Measurements from ENCODE around the gene NFAT5.

Gene NFAT5

DNA sequence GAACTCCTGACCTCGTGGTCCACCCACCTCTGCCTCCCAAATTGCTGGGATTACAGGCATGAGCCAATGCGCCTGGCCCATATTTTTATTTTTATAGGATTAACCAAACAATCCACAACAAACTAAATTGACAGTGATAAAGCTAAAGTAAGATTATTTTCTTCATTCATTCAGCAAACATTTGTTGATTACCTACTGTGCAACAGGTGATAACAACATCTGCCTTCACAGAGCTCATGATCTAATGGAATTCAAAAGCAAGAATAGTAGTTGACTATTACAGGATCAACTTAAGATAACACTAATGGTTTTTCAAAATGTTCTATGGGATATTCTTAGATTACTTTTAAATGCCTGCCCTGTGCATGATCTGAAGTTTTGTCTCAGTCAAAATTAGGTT lies 122.8 kb downstream of the NFAT5 start:
- TF ChIP-seq, protein P1, sequence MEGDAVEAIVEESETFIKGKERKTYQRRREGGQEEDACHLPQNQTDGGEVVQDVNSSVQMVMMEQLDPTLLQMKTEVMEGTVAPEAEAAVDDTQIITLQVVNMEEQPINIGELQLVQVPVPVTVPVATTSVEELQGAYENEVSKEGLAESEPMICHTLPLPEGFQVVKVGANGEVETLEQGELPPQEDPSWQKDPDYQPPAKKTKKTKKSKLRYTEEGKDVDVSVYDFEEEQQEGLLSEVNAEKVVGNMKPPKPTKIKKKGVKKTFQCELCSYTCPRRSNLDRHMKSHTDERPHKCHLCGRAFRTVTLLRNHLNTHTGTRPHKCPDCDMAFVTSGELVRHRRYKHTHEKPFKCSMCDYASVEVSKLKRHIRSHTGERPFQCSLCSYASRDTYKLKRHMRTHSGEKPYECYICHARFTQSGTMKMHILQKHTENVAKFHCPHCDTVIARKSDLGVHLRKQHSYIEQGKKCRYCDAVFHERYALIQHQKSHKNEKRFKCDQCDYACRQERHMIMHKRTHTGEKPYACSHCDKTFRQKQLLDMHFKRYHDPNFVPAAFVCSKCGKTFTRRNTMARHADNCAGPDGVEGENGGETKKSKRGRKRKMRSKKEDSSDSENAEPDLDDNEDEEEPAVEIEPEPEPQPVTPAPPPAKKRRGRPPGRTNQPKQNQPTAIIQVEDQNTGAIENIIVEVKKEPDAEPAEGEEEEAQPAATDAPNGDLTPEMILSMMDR (IDR thresholded peaks at IDR 0.05; ENCODE audit: extremely low read depth, missing control alignments), result no peak
- DNase-seq (ENCODE audit: low spot score), result no peak

DNA sequence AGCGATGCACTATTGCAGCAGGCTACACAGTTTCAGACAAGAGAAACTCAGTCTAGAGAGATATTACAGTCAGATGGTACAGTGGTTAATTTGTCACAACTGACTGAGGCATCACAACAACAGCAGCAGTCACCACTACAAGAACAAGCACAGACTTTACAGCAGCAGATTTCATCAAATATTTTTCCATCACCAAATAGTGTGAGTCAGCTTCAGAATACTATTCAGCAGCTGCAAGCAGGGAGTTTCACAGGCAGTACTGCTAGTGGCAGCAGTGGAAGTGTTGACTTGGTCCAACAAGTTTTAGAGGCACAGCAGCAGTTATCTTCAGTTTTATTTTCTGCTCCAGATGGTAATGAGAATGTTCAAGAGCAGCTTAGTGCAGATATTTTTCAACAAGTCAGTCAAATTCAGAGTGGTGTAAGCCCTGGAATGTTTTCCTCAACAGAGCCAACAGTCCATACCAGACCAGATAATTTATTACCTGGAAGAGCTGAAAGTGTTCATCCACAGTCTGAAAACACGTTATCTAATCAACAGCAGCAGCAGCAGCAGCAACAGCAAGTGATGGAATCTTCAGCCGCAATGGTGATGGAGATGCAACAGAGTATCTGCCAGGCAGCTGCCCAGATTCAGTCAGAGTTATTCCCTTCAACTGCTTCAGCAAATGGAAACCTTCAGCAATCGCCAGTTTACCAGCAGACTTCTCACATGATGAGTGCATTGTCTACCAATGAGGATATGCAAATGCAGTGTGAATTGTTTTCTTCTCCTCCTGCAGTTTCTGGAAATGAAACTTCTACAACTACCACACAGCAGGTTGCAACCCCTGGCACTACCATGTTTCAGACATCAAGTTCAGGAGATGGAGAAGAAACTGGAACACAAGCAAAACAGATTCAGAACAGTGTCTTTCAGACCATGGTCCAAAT lies 126.5 kb downstream of the NFAT5 start:
- TF ChIP-seq, protein P1 (IDR thresholded peaks at IDR 0.05; ENCODE audit: extremely low read depth, missing control alignments), result no peak
- no peak for DNase-seq (ENCODE audit: low spot score)

GRCh38 chr16:69693916-69694315 lies 128.2 kb downstream of the NFAT5 start:
- TF ChIP-seq, protein P1 (IDR thresholded peaks at IDR 0.05; ENCODE audit: extremely low read depth, missing control alignments), result no peak

GRCh38 chr16:69698404-69698803 lies 132.6 kb downstream of the NFAT5 start:
- TF ChIP-seq, protein P1 (IDR thresholded peaks at IDR 0.05; ENCODE audit: extremely low read depth, missing control alignments), result no peak
- no peak for DNase-seq (ENCODE audit: low spot score)

More at GRCh38 chr16:69693916-69694315, 128.2 kb downstream of the NFAT5 start:
- DNase-seq (ENCODE audit: low spot score), result no peak

DNA sequence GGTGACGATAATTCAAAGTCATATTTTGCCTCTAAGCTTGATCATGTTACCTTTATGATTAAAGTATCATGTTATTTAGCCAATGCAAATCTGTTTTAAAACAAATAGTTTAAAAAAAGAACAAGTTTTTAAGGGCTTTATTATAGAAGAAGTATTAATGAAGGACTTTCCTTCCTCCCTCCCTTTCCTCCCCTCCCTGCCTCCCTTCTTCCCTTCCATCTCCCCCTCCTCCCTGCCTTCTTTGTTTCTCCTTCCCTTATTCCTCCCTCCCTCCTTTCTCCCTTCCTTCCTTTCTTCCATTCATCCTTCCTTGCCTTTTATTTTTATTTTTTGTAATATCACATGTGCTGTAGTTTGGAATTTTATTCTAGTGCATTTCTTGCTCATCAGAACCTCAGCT lies 134.1 kb downstream of the NFAT5 start:
- DNase-seq (ENCODE audit: low spot score), result no peak
- TF ChIP-seq, protein P1 (IDR thresholded peaks at IDR 0.05; ENCODE audit: extremely low read depth, missing control alignments), result no peak

DNA sequence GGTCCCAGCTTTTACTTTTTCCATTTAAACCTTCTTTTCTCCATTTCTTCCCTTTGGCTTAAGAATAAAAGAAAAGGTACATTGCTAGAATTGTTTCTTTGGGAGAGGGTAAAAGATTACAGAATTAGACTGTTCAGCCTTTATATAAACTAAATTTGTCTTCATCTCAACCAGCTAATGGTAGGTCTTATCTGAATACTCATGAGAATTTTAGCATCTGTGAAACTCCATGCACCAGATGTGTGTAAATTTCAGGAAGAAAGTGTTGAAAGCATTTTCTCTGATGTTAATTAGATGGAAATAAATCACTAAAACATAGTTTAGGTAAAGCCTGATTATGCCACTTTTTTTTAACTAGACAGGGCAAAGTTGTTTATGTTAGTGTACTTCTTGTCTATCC lies 135.7 kb downstream of the NFAT5 start:
- DNase-seq (ENCODE audit: low spot score), result no peak

GRCh38 chr16:69701866-69702265 lies 136.1 kb downstream of the NFAT5 start:
- DNase-seq (ENCODE audit: low spot score), result no peak
- TF ChIP-seq, protein P1 (IDR thresholded peaks at IDR 0.05; ENCODE audit: extremely low read depth, missing control alignments), result no peak

More for the DNA sequence above, 135.7 kb downstream of the NFAT5 start:
- TF ChIP-seq, protein P1 (IDR thresholded peaks at IDR 0.05; ENCODE audit: extremely low read depth, missing control alignments), result no peak
